H1 (cell line): ENCODE measurements around the gene C19orf38. TPM values are rescaled to one million over a fixed set of nuclear protein-coding genes. Genes with fewer than 3 reads are reported as not detected.
A peak's percentile ranks its signal among the peaks of the same experiment; 100 is the strongest.

Experiments
- CTCF ChIA-PET: fragments of 300-600 bp; sonication (Branson Sonifier 250); formaldehyde crosslinking; loops from one replicate; lab custom pipeline; 2021; ENCODE audit not compliant: partially characterized antibody; lab: Charles Lee
- POLR2A ChIA-PET: fragments of 300-600 bp; sonication (Branson Sonifier 250); formaldehyde crosslinking; loops from one replicate; lab custom pipeline; 2021; ENCODE audit warnings: inconsistent platforms; ENCODE audit not compliant: partially characterized antibody; lab: Charles Lee
- DNase-seq, 2 experiments: peaks; one replicate each; pipeline versions ENCODE4 v3.0.0 to v3.0.0-alpha.2; 2010 to 2022; ENCODE audit warnings: low spot score in 2 of 2, low read depth in 1 of 2, mixed read lengths in 1 of 2
- FAIRE-seq: peaks from 2 replicates; lab custom pipeline; 2011; peaks lifted over from hg19 to GRCh38; lab: Jason Lieb, UNC
- H2AFZ ChIP-seq: 2 replicates; pipeline ENCODE4 v1.8.1; 2012; ENCODE audit warnings: low read length, inconsistent platforms
- H2AK5ac ChIP-seq: 2 replicates; pipeline ENCODE4 v1.6.1; 2013; ENCODE audit warnings: low read depth, low read length
- H2BK120ac ChIP-seq: replicated peaks from 2 replicates; pipeline ENCODE3; 2013; ENCODE audit warnings: low read depth, low read length, inconsistent platforms
- H2BK12ac ChIP-seq: 2 replicates; pipeline ENCODE4 v1.6.1; 2013; ENCODE audit warnings: low read depth, low read length
- H2BK15ac ChIP-seq: 2 replicates; pipeline ENCODE4 v1.6.1; 2013; ENCODE audit warnings: low read length
- H2BK20ac ChIP-seq: 2 replicates; pipeline ENCODE4 v1.6.1; 2013; ENCODE audit warnings: low read length
- H2BK5ac ChIP-seq: 2 replicates; pipeline ENCODE4 v1.6.1; 2013; ENCODE audit warnings: low read depth, low read length
- H3K14ac ChIP-seq: 2 replicates; pipeline ENCODE4 v1.6.1; 2013; ENCODE audit warnings: inconsistent platforms; ENCODE audit not compliant: insufficient read length
- H3K18ac ChIP-seq: 2 replicates; pipeline ENCODE4 v1.6.1; 2013; ENCODE audit warnings: low read length; ENCODE audit errors: extremely low read depth
- H3K23ac ChIP-seq: 2 replicates; pipeline ENCODE4 v1.6.1; 2013; ENCODE audit warnings: inconsistent platforms; ENCODE audit not compliant: insufficient read length
- H3K23me2 ChIP-seq: 2 replicates; pipeline ENCODE4 v1.6.1; 2013; ENCODE audit warnings: low read depth, low read length
- H3K27ac ChIP-seq: 2 replicates; pipeline ENCODE4 v1.6.1; 2011; ENCODE audit warnings: low read depth, low read length, inconsistent platforms
- H3K27me3 ChIP-seq, 4 experiments: replicated peaks in 1 of 4; 1 replicate in 1 of 4; 2 replicates in 3 of 4; pipeline versions ENCODE4 v1.6.1 to v1.8.1; 2011 to 2013; ENCODE audit warnings: low read length in 3 of 4, mild to moderate bottlenecking in 3 of 4, inconsistent platforms in 2 of 4, mixed read lengths in 2 of 4, moderate library complexity in 1 of 4; ENCODE audit not compliant: control insufficient read depth in 3 of 4, insufficient read depth in 3 of 4; ENCODE audit errors: extremely low read depth in 1 of 4
- H3K36me3 ChIP-seq, 4 experiments: 2 replicates each; pipeline versions ENCODE4 v1.6.1 to v1.8.1; 2011 to 2013; ENCODE audit warnings: mild to moderate bottlenecking in 4 of 4, low read length in 3 of 4, moderate library complexity in 2 of 4, control low read depth in 1 of 4, inconsistent platforms in 1 of 4; ENCODE audit not compliant: insufficient read depth in 4 of 4, control insufficient read depth in 2 of 4
- H3K4ac ChIP-seq: replicated peaks from 2 replicates; pipeline ENCODE3; 2013; ENCODE audit warnings: low read length, low read depth, mixed read lengths, inconsistent platforms; ENCODE audit not compliant: insufficient read length
- H3K4me1 ChIP-seq, 4 experiments: replicated peaks in 1 of 4; 1 replicate in 1 of 4; 2 replicates in 3 of 4; pipeline versions ENCODE4 v1.6.1 to v1.8.1; 2011 to 2013; ENCODE audit warnings: low read length in 3 of 4, inconsistent platforms in 2 of 4, mixed read lengths in 1 of 4; ENCODE audit not compliant: insufficient read depth in 4 of 4, control insufficient read depth in 3 of 4
- H3K4me2 ChIP-seq, 2 experiments: 2 replicates each; pipeline versions ENCODE4 v1.6.1 to v1.8.1; 2011 to 2013; ENCODE audit warnings: low read depth in 2 of 2, low read length in 2 of 2, control low read depth in 1 of 2, inconsistent platforms in 1 of 2, mild to moderate bottlenecking in 1 of 2; ENCODE audit not compliant: insufficient read depth in 1 of 2
- H3K4me3 ChIP-seq, 4 experiments: fragments of 200-600, 300-600 bp in 1 of 4; sonication (generic), shearing (Covaris generic), sonication (Bioruptor Twin) in 1 of 4; 2 replicates each; pipeline versions ENCODE4 v1.5.1 to v1.8.1; 2011 to 2016; ENCODE audit warnings: low read length in 4 of 4, low read depth in 3 of 4, control low read depth in 2 of 4, inconsistent platforms in 2 of 4, mild to moderate bottlenecking in 2 of 4, mixed read lengths in 1 of 4, moderate library complexity in 1 of 4; ENCODE audit not compliant: insufficient read depth in 2 of 4; ENCODE audit errors: extremely low read depth in 1 of 4
- H3K56ac ChIP-seq: replicated peaks from 2 replicates; pipeline ENCODE3; 2013; ENCODE audit warnings: low read depth, mild to moderate bottlenecking, mixed read lengths, low read length, inconsistent platforms; ENCODE audit not compliant: insufficient read length
- H3K79me1 ChIP-seq: 2 replicates; pipeline ENCODE4 v1.6.1; 2013; ENCODE audit warnings: low read depth, low read length, control low read depth
- H3K79me2 ChIP-seq, 2 experiments: 2 replicates each; pipeline versions ENCODE4 v1.6.1 to v1.8.1; 2012 to 2013; ENCODE audit warnings: low read length in 2 of 2, mild to moderate bottlenecking in 2 of 2, inconsistent platforms in 1 of 2; ENCODE audit not compliant: insufficient read depth in 2 of 2, control insufficient read depth in 1 of 2
- H3K9ac ChIP-seq, 4 experiments: replicated peaks in 1 of 4; 1 replicate in 1 of 4; 2 replicates in 3 of 4; pipeline versions ENCODE4 v1.6.1 to v1.8.1; 2011 to 2013; ENCODE audit warnings: low read depth in 3 of 4, low read length in 3 of 4, control low read depth in 2 of 4, mild to moderate bottlenecking in 2 of 4, moderate library complexity in 2 of 4, inconsistent platforms in 1 of 4; ENCODE audit errors: extremely low read depth in 1 of 4
- H3K9me3 ChIP-seq, 2 experiments: 2 replicates each; pipeline versions ENCODE4 v1.6.1 to v1.8.1; 2012 to 2013; ENCODE audit warnings: mild to moderate bottlenecking in 2 of 2, moderate library complexity in 2 of 2, control low read depth in 1 of 2, inconsistent platforms in 1 of 2, low read depth in 1 of 2, low read length in 1 of 2, mixed read lengths in 1 of 2; ENCODE audit not compliant: insufficient read depth in 2 of 2
- H4K20me1 ChIP-seq, 2 experiments: replicated peaks in 1 of 2; 2 replicates each; pipeline versions ENCODE3 to v1.8.1; 2011 to 2013; ENCODE audit warnings: inconsistent platforms in 2 of 2, low read length in 2 of 2, mild to moderate bottlenecking in 1 of 2; ENCODE audit not compliant: insufficient read depth in 2 of 2, control insufficient read depth in 1 of 2
- H4K5ac ChIP-seq: 2 replicates; pipeline ENCODE4 v1.6.1; 2013; ENCODE audit warnings: low read length, low read depth, mixed read lengths, inconsistent platforms; ENCODE audit not compliant: insufficient read length
- H4K8ac ChIP-seq: 2 replicates; pipeline ENCODE4 v1.8.0; 2013; ENCODE audit warnings: mild to moderate bottlenecking, moderate library complexity, low read length, inconsistent platforms; ENCODE audit not compliant: insufficient read depth; ENCODE audit errors: extremely low read depth
- H4K91ac ChIP-seq: replicated peaks from 2 replicates; pipeline ENCODE3; 2013; ENCODE audit warnings: low read length, mixed read lengths, inconsistent platforms; ENCODE audit not compliant: insufficient read length
- CBX5 ChIP-seq: fragments of 300-800, 300-1000 bp; sonication (generic); IDR thresholded peaks from 2 replicates; pipeline ENCODE4 v1.7.1; 2016; ENCODE audit warnings: antibody characterized with exemption, low read length, low read depth
- CHD1 ChIP-seq: IDR thresholded peaks from 2 replicates; pipeline ENCODE4 v1.6.1; 2012; ENCODE audit warnings: low read depth, low read length, improper control_type of control experiment
- POLR2AphosphoS5 ChIP-seq: IDR thresholded peaks from 2 replicates; pipeline ENCODE4 v1.6.1; 2011; ENCODE audit warnings: low read depth, low read length
- SP4 ChIP-seq: IDR thresholded peaks from 2 replicates; pipeline ENCODE4 v1.6.1; 2012; ENCODE audit warnings: low read length, inconsistent platforms
- WGBS, 2 experiments: shearing (Covaris generic) in 1 of 2; methylation state at CpG; one replicate each; pipeline versions ENCODE4 v1.1.6 to v1.1.7; 2013 to 2015; ENCODE audit warnings: low lambda C conversion rate in 2 of 2, mixed read lengths in 2 of 2, inconsistent platforms in 1 of 2, low coverage in 1 of 2, missing lambda C conversion rate in 1 of 2; ENCODE audit not compliant: insufficient replicate concordance in 2 of 2, insufficient coverage in 1 of 2, insufficient read length in 1 of 2; ENCODE audit errors: extremely low coverage in 1 of 2, missing lambda C conversion rate in 1 of 2; 5-methylcytosine and 5-hydroxymethylcytosine counted together
- polyA plus RNA-seq, 7 experiments: library from polyadenylated mRNA; depleted of rRNA in 3 of 7; stranded (reverse) in 5 of 7; unstranded in 2 of 7; fragments of >200 nt in 5 of 7; fragments of 200-250 nt in 2 of 7; gene quantifications; 1 replicate in 5 of 7; 2 replicates in 1 of 7; 4 replicates in 1 of 7; pipeline versions ENCODE4 v1.2.1 to v1.2.3, GENCODE V29; 2011 to 2013; ENCODE audit warnings: missing spikeins in 2 of 7, mixed read lengths in 2 of 7
- total RNA-seq: library from RNA; stranded (reverse); fragmentation: NEBNext Ultra II Directional; extraction: Animal tissue kit (Norgen Biotek cat#: 25700); gene quantifications from 2 replicates; pipeline ENCODE4 v1.2.1, GENCODE V29; 2021

Gene C19orf38
- total and polyA plus RNA-seq, 2 of the 8 experiments (the other 6 are each of a cell fraction or from before 2014, with no cell fraction given) = 0.53 TPM; not detected in 1

DNA sequence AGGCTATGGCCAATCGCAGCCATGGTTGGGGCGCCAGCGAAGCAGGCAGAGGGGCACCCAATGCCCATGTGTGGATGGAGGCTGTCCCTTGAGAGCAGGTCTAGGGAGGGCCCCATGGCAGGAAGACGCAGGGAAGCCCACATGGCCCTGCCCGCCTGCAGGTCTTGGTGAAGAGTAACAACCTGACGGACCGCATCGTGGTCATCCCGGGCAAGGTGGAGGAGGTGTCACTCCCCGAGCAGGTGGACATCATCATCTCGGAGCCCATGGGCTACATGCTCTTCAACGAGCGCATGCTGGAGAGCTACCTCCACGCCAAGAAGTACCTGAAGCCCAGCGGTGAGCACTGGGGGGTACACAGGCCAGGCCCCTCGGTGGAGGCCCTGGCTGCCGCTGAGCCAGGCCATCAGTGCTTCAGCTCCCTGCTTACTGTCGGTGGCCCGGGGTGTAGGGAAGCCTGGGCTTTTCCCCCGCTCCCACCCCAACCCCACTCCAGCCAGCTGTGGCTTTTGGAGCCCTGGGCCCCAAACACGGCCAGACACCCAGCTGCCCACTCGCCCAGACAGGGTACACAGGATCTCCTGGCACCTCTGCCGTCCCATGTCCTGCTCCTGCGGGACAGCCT, 65.6 kb downstream of the C19orf38 start:
- H3K18ac ChIP-seq = no peak overlapping the region
- 96% methylated on average over 24 of the region's 24 CpGs; no CpG with 5 or more reads in 1 of the 2 experiments for WGBS, 2 experiments
- no peak overlapping the region for H3K4ac ChIP-seq
- no peak overlapping the region for H3K4me3 ChIP-seq
- no peaks in the 10 kb centered on the region for H3K9me3 ChIP-seq
- no peaks in the 10 kb centered on the region for H3K27me3 ChIP-seq
- H3K56ac ChIP-seq = no peak overlapping the region
- CTCF ChIA-PET = interaction anchor here (1.2 to 2.2 kb wide), 3 partner anchors 12 to 217 kb away, joined by 3 to 7 read pairs (median 6); no protein-coding TSS in a partner anchor
- no peaks in the 10 kb centered on the region for H3K23me2 ChIP-seq
- H2BK120ac ChIP-seq = no peak overlapping the region
- TF ChIP-seq POLR2AphosphoS5 (0 out of 2 replicates have a peak, but pooled peaks have one; percentile 6), CBX5 (no peak), SP4 (no peak), CHD1 (no peak)
- TF ChIP-seq, all 59 proteins: peak for 1
- H3K27ac ChIP-seq = no peak overlapping the region
- no peaks in the 10 kb centered on the region; a peak in 2 of 7 replicates for H3K4me1 ChIP-seq
- no peak for DNase-seq
- H2BK12ac ChIP-seq = no peak overlapping the region
- H3K79me2 ChIP-seq = no peaks in the 10 kb centered on the region
- no peak for FAIRE-seq
- no peak overlapping the region for H4K91ac ChIP-seq
- H2BK5ac ChIP-seq = no peak overlapping the region
- H2AFZ ChIP-seq = no peak overlapping the region
- POLR2A ChIA-PET = interaction anchor here (0.6 to 1.4 kb wide), 4 partner anchors 9 to 113 kb away, joined by 3 to 4 read pairs (median 3); no protein-coding TSS in a partner anchor
- H4K8ac ChIP-seq = no peak overlapping the region
- no peak overlapping the region for H3K4me2 ChIP-seq
- H4K5ac ChIP-seq = no peak overlapping the region
- no peak overlapping the region for H2BK15ac ChIP-seq
- no peak overlapping the region for H3K23ac ChIP-seq
- H3K9ac ChIP-seq = no peak overlapping the region
- no peak overlapping the region for H3K14ac ChIP-seq
- no peak overlapping the region for H2AK5ac ChIP-seq
- H4K20me1 ChIP-seq = peaks cover 0 to 14% of the 10 kb centered on the region in 2 experiments
- no peak overlapping the region for H2BK20ac ChIP-seq
- H3K79me1 ChIP-seq = peaks cover 2% of the 10 kb centered on the region
- H3K36me3 ChIP-seq = peaks cover 14 to 28% (median 20%) of the 10 kb centered on the region in 4 experiments
